Activated CD4-positive, alpha-beta T cell treated with anti-CD3 and anti-CD28 coated beads, Interleukin-2, amount 50 U/mL, for 24 hours (primary cell): ENCODE data around the gene FREM3.

Source experiments
- DNase-seq, 2 donors: peaks; one replicate each; pipeline ENCODE4 v3.0.0-alpha.2; 2020; ENCODE audit warnings: low read depth in 1 of 2, low spot score in 1 of 2

The FREM3 gene

DNA sequence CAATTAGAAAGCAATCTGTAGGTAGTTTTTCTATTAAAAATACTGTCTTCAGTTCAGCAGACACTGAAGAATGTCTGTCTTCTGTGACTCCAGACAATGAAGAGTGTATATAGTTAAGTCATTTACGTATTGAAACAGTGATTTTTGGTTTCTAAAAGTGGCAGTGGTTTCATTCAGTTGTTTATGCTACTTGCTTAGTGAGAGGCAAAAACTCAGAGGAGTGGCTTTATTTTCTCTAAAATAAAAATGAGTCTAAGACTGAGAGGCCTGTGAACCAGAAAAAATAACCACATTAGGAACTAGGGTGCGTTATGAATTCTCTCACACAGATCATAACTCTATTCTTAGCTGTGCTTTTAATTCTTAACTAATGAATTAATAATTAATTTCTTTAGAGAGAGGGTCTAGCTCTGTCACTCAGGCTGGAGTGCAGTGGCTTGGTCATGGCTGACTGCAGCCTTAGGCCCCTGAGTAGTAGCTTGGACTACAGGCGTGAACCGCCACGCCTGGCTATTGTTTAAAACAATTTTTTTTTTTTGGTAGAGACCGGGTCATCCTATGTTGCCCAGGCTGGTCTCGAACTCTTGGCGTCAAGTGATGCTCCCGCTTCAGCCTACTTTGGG lies 31.4 kb downstream of the FREM3 start:
- no peak for DNase-seq

DNA sequence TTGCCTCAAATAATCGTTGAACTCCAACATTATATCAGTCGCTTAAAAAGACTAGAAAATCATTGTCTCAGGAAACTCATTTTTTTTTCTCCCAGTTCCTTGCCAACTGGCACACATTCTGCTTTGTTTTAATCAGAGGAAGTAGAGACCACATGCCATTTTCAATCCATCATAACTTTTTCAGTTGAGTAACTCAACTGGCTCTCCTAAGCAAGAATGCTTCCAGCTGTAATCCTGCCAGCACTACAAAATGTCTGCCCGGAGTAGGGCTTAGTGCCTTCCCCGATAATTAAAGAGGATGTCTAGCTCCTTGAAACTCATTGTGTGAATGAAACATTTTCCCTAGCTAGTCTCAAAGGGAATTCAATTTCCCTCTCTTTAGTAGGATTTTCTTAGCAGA lies 33.0 kb downstream of the FREM3 start:
- DNase-seq, result no peak

DNA sequence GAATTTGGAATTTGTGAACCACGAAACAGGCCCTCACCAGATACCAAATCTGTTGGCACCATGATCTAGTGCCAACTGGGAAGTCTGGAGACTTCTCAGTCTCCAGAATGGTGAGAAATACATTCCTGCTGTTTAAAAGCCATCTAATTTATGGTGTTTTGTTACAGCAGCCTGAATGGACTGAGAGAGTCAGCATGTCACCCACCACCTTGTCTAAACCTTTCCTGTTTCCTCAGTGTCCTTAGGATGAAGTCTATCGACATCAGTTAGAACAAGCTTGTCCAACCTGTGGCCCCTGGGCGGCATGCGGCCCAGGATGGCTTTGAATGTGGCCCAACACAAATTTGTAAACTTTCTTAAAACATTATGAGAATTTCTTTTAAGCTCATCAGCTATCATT lies 42.1 kb downstream of the FREM3 start:
- no peak for DNase-seq

DNA sequence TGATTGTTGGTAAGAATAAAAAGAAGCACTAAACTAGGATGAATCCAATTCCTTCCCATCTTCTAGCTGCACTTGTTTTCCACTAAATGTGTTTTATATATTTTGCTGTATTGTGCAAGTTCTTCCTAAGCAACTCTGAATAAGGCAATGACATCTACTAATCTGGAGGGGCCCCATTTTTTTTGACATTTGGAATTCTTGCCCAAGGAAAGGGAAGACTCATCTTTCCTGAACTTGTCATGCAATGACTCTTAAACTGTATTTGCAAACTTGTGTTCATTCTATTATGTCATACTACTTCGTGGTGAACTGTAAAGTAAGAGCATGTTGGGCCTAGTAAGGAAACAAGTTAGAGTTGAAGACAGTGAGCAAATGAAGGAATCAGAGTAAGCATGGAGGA lies 45.9 kb downstream of the FREM3 start:
- no peak for DNase-seq

DNA sequence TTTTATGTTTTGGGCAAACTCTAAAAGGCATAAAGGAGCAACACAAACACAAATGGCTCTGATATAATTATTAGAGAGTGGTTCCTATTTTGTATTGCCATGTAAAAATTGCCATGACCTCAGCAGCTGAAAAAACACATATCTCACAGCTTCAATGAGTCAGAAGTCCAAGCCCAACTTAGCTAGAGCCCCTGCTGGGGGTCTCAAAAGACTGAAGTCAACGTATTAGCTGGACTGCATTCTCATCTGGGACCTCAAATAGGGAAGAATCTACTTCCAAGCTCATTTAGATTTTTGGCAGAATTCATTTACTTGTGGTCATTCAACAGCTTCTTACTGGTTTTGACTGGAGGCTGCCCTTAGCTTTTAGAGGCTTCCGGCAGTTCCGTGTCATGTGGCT lies 47.4 kb downstream of the FREM3 start:
- no peak for DNase-seq

DNA sequence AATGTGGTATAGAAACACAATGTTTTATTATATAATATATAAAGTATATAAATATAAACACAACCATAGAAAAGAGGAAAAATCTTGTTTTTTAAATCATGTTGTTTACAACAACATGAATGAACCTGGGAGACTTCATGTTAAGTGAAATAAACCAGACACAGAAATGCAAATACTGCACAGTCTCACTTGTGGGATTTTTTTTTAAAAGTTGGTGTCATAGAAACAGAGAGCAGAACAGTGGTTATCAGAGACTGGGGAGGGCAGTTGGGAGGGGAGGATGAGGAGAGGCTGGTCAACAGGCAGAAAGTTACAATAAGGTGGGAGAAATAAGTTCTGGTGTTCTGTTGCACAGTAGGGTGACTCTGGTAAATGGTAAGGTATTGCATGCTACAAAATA lies 57.1 kb downstream of the FREM3 start:
- DNase-seq, result no peak

DNA sequence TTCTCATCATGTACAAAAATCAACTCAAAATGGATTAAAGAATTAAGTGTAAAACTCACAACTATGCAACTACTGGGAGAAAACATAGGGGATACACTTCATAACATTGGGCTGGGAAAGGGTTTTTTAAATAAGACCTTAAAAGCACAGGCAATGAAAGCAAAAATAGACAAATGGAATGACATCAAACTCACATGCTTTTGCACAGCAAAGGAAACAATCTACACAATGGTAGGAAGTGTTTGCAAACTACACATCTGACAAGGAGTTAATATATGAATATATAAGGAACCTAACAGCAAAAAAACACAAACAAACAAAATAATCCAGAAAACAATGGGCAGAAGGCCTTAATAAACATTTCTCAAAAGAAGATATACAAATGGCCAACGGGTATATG lies 57.9 kb downstream of the FREM3 start:
- no peak for DNase-seq

DNA sequence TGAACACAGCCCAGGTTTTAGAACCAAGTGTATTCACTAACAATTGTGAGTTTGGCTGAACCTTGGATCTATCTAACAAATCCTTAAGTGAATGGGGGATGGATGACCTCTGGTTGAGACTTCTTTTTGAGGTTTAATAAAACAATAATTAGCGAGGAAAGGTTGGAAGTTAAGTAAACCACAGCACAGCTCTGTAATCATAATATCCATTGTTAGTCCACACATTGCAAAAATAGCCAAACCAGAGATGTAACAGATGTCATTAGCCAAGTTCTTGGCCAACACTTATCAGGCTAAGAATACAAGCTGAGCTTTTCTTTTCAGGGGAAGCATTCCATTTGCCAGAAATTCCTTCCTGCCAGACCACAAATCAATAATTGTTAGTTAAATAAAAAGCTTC lies 59.1 kb downstream of the FREM3 start:
- DNase-seq, result no peak

DNA sequence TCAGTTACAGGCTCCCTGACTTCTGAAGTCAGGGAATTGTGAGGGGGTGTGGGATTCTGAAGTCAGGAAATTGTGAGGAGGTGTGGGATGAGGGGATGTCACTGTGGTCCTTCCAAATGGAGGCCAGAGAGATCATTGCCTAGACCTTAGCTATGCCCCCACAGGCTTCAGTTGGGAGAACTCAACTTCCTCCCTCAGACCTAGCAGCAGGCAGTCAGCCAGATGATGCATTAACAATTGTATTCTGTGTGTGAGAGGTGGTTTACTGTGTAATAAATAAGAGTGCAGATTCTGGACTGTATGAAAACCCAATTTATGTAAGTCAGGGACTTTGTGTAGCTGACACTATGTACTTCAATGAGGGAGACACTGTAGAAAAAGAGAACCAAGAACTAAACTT lies 65.7 kb downstream of the FREM3 start:
- no peak for DNase-seq

DNA sequence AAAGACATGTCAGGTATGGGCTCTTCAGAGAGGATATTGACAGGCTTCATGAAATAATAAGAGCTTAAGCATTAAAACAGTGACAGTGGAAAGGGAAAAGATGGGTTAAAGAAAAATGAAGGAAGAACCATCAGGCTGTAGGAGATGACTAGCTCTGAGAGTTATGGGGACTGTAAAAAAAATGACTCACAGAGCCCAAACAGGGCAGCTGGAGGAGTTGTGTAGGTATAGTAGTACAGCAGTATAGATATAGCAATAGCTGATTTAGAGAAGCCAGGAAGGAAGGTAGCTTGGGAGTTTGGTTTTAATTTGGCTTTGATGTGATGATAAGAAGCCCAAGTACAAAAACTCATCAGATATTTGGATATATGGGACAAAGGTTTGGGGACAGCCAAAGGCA lies 66.6 kb downstream of the FREM3 start:
- no peak for DNase-seq

DNA sequence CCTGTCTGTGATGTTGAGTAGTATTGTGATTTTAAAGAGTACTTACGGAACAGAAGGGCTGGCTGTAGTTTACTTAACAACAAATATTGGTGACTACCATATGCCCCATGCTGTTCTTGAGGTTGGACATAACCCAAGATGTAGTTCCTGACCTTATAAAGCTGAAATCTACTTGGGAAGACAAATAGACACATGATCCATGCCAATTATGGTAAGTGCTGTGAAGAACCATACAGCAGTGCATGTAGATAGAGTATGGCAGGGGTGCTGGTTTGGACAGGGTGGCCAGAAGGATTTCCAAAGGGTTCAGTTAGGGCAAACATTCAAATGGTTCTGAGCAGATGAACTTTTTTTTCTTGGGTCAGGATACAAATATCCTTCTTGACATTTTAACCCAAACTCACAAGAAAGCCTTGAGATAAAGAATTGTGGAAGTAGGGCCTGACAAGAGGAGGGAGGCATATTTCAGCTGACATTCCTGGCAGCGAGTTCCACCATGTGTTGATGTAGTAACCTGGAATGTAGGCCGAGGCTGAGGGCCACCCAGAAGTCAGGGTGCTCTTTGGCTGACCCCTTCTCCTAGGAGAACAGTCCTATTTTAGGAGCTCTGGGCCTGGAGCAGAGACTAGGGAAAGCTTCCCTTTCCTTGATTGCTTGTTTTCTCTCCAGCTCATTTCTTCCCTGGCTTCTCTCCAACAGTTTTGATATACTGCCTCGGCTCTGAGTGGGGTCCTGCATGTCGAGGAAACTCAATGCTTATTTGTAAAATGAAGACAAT lies 74.2 kb downstream of the FREM3 start:
- DNase-seq, result no peak

DNA sequence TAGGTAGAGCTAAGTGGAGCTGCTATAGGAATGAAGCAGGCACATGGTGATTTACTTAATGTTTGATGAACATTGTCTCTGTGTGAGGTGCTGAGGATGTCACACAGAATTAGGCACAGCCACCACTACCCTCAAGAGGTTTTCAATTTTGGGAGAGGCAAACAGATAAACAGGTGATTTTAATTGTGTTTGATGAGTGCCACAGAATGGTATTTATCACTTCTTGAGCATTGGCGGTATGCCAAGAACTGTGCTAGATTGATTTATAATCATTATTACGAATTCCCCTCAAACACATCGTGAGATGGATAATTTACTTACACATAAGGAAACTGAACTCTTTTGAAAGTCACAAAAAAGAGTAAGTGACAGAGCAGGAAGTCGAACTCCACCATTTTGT lies 74.8 kb downstream of the FREM3 start:
- DNase-seq, result no peak

DNA sequence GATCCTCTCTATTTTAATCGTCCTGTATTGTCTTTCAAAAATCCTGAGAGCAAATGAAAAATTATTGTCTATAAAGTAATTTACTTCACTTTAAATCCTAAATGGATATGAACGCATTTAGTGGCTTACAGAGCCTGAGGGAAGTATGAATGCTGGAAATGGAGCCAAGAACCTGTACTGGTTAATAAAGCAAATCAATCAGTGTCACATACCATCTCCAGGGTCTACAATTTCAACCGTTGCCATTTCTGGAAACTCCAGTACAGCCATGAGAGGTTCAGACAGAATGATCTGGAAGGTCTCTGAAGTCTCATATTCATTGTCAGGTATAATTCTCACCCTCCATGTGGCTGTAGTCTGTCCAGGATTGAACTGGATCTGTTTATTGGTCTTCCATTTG lies 76.6 kb downstream of the FREM3 start:
- DNase-seq, result no peak

DNA sequence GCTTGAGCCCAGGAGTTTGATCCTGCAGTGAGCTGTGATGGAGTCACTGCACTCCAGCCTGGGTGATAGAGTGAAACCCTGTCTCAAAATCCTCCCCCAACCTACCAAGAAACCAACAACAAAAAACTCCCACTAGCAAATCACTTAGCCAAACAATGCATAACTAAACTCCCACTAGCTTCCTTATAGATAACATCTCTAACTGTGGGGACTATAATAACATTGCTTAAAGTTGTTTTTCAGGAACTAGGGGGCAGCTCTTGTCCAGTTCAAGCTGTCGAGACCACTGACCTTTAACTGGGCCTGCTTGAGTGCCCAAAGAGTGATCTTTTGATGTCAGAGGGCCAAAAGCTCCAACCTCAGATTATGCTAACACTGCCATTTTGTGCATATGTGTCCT lies 81.7 kb downstream of the FREM3 start:
- no peak for DNase-seq

DNA sequence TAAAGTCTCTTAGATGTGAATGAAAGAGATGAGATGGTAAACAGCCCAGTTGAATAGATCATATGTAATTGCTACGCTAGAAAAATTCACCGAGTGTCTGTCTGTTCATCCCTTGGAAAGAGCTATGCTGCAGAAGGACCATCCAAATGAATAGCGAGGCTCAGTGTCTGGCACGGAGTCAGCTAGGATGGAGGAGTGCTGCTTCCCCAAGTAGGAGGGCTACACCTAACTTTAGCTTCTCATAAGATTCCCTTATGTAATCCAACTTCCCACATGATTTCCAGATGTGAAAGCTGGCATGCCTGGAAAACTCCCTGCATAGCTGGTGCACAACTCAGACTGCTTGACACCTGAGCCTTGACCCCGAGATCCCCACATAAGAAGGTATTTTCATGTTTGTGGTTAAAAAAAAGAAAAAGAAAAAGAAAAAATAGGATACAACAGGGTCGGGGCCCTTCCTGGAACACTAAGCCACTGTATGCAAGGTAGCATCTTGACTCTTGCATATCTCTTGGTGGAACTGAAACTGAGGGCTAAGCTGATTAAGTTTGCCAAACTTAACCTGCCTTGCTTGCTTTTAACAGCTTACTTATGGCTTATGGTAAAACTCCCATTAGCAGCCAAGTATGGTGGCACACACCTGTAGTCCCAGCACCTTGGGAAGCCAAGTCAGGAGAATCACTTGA lies 82.3 kb downstream of the FREM3 start:
- DNase-seq, result no peak

DNA sequence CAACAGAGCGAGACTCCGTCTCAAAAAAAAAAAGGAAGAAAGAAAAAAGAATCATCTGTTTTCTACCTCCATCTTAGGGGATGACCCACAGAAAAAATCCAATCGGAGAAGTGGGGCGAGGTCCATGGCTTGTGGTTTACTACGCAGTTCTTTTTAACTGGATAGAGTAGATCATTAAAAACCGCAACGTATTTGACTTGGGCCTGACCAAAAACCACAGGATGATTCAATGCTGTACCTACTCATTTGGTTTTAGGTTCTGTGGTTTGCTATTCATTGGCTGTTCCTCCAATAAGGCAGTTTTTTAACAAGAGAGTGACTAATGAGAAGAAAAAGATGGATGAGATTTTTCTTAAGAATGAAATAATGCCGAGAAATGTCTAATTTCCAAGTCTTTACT lies 83.7 kb downstream of the FREM3 start:
- DNase-seq, result no peak

DNA sequence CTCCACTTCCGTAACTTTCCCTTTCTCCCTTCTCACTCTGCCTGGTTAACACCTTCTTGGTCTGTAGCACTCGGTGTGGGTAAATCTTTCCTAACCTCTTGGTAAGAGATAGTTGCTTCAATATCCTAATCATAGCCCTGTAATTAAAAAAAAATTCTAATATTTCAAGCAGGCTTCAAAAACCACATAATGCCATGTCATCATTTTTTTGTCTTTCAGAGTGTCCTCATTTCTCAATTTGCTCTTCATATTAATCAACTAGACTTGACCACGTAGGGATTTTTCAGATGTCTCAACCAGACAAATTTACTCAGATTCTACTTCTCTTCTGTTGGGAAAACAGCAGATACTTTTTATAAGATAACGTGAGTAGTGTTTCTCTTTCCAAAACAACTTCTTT lies 91.0 kb downstream of the FREM3 start:
- DNase-seq, result no peak

DNA sequence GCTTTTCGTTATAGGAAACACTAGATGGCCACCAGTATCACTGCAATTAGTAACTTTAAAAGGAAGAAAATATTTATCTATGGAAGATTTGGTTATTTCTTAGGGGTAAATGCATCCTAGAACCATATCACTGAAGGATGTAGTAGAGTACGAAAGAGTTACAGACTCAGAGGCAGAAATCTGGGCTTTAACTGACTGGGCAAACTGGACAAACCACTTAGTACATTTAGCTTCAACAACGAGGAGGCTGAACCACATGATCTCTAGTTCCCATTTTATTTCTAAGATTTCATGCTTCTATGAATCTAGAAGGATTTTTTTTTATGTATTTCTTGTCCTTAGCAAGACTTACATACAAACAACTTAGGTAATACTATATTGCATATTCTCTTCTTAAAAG lies 94.0 kb downstream of the FREM3 start:
- no peak for DNase-seq

DNA sequence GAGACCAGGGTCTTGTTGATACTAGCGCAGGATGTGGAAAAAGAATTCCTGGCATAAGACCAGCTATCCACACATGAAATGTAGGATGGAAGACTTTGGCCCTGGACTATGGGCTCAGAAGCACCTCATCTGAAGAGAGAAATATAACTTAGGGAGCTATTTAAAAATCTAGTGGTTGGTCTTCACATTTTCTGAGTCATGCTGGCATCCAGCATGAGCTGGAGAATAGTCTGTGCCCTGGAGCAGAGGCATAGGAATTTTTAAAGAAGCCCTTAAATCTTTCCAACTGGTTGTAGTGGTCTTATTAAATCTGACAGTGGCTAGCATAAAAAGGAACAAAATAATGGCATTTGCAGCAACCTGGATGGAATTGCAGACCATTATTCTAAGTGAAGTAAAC lies 100.6 kb downstream of the FREM3 start:
- no peak for DNase-seq

DNA sequence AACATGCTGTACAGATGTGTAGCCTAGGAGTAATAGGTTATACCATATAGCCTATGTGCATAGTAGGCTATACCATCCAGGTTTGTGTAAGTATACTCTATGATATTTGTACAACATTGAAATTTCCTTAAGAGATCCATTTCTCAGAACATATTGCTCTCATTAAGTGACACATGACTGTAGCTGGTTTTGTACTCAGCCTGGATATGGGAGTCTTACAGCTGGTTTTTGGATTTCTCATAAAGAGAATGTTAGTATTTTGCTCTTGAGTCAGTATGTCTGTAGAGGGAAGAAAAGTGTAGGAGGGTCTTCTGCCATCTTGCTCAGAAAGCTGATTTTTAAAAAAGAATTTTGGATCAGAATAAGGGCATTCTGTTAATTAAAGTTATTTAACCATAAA lies 101.7 kb downstream of the FREM3 start:
- DNase-seq, result no peak

DNA sequence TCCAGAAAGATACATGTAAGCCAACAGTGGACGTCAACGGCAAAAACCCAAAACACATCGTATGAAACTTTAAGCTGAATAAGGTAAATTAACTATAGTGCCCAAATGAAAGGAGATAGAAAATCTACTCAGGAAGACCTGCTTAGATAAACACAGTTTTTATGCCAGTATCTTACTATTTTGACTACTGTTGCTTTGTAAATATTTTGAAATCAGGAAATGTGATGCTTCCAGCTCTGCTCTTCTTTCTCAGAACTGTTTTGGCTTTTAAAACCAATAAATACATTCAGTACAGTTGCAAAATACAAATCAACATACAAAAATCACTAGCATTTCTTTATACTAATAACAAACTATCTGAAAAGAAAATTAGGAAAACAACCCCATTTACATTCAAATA lies 103.2 kb downstream of the FREM3 start:
- no peak for DNase-seq

DNA sequence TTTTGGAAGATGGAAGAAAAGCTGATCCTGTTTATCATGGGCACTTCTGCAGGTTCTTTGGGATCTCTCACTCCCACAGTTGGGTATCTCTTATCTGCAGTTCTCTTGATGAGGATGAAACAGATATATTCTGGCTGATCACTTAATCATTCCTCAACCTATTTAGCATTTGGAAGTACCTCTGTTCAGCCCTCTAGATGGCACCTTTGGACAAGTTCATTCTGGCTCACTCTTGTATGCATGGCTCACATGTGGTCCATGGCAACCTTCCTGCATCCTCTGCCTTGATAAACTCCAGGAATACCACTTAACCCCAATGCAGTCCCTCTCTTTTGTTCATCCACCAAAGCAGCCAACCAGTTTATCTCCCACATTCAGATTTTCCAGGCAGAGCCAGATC lies 112.8 kb downstream of the FREM3 start:
- no peak for DNase-seq

DNA sequence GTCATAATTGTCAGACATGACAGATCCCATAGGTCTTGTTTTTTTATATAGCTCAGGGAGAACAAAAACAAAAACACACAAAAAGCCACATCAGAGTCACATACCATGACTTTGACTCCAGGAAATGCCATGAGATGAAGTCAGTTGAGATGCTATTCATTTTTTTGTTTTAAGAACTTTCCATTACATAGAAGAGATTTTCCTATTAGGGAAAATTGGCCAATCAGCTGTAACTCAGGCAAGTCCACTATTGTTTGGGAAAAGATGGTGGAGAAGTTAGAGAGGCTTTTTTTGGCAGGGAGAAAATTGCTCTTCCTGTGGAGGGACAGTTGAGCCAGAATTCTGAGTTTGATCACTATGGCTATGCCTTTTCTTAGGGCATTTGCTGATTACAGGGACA lies 114.4 kb downstream of the FREM3 start:
- no peak for DNase-seq
